T-helper 1 cell treated with Interleukin-12 subunit alpha and Interleukin-12 subunit beta and Interleukin-4 antibody, amounts not matched to agents 30 ng/mL and 1 ng/mL, for 36 hours (primary cell): ENCODE data around the gene PAH. TPM values are rescaled to one million over a fixed set of nuclear protein-coding genes. Genes with fewer than 3 reads are reported as not detected.
"Not testable (repeated sequence)": the region's sequence is repeated elsewhere in the genome, so short reads cannot be mapped to it uniquely, and the experiment has no call there.

Experiments
- intact Hi-C: fragments of 100-400 bp; cut with micrococcal nuclease; formaldehyde crosslinking; loops from one replicate; pipeline ENCODE4 v1.15.1; 2024
- total RNA-seq: library from RNA; stranded (reverse); gene quantifications from 2 replicates; pipeline ENCODE4 v1.2.3, GENCODE V29; 2022

PAH gene
- total RNA-seq, 1 donor from 2014 or later: not detected

DNA sequence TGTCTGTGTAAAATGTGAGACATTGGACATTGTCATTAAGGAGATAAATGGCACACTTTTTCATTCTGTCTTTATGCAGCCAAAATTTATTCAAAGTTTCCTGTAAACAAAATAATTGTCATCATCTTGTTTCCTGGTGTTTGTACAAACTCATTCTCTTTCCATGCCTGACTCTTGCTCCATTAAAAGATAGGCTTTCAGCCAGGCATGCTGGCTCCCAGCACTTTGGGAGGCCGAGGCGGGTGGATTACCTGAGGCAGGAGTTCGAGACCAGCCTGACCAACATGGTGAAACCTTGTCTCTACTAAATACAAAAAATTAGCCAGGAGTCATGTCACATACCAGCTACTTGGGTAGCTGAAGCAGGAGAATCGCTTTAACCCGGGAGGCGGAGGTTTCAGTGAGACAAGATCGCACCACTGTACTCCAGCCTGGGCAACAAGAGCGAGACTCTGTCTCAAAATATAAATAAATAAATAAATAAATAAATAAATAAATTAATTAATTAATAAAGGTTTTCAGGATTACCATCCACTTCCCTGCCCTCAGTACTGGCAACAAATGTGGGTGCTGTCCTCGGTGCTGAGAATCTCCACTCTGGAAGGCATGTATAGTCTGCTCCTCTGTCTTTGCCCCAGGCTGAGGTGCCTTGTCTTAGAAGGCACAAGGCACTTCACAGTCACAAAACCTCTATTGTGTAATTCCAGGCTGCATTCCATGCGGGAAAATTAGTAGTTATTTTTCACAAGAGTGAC lies 83.2 kb downstream of the PAH start:
- intact Hi-C loops: no loop called here

DNA sequence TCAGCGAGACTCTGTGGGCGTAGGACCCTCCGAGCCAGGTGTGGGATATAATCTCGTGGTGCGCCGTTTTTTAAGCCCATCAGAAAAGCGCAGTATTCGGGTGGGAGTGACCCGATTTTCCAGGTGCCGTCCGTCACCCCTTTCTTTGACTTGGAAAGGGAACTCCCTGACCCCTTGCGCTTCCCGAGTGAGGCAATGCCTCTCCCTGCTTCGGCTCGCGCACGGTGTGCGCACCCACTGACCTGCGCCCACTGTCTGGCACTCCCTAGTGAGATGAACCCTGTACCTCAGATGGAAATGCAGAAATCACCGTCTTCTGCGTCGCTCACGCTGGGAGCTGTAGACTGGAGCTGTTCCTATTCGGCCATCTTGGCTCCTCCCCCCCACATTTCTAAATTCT lies 84.2 kb downstream of the PAH start:
- intact Hi-C loops: not testable (repeated sequence)

DNA sequence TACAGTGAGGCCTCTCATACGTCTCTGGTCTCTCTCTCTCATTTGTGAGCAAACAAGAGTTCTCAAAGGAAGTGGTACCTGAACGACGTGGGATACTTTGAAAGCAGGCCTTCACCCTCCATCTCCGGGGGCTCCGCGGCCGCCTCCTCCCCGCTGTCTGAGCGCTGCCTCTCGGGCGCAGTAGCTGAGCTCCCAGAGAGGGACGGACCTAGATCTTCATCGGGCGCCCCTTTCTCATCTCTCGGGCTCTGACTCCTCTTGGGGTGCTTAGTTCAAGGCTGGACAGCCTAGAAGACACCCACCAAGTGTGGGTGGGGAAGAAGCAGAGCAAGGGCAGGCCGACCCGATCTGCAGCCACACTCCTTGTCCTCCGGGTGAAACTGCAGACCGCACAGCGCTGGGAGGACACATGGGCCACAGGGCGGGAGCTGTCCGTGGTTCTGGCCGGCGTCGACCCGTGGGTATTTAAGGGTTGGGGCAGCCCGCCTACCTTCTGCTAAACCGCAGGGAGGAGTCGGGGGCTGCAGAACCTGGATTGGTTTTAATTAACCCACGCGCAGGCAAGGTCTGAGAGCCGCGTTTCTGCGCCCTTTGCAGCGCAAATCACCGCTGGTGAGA lies 92.7 kb downstream of the PAH start:
- intact Hi-C loops: no loop called here

DNA sequence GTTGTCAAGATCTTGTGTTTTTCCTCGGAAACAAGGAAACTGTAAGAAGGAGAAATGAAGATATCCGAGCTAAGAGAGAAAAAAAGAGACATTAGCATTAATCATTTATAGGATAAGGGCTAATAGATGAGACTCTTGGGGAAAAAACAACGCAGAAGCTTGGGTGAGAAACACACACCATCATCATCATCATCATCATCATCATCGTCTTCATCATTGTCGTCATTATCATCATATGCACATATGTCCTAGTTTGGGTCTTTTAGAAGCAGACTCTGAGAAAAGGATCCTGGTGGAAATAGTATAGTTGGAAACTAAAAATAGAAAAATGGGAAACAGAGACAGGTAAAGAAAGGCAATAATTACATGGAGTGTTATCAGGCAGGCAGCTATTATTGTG lies 95.9 kb downstream of the PAH start:
- intact Hi-C loops: no loop called here

DNA sequence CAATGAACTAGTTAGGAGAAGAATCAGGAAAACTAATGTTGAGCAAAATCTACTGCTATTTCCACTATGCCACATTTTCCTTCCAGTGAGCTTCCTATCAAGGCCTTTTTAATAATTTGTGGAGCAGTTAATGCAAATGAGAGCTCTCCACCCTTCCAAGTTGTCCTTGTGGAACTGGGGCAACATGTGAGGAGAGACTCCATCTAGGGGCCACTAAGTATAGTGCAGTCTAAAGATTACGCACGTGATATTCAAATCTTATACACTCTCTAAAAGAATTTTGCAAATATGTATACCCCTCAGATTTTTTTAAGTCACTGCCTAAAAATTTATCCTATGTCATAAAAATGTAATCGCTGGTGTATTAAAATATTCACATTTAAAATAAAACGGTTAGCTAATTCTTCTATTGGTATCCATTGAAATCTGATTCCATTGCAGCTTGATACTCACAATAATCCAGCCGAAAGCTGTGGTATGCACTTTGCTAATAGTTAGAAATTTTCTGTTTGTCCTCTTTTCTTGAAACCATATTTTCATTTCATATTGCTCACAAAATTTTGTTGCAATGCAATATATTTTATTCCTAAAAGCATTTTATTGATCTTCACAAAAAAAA lies 100.1 kb downstream of the PAH start:
- intact Hi-C loops: loop anchor here (1.0 to 2.0 kb wide), 3 partner anchors 646 to 900 kb away; no protein-coding TSS in a partner anchor

DNA sequence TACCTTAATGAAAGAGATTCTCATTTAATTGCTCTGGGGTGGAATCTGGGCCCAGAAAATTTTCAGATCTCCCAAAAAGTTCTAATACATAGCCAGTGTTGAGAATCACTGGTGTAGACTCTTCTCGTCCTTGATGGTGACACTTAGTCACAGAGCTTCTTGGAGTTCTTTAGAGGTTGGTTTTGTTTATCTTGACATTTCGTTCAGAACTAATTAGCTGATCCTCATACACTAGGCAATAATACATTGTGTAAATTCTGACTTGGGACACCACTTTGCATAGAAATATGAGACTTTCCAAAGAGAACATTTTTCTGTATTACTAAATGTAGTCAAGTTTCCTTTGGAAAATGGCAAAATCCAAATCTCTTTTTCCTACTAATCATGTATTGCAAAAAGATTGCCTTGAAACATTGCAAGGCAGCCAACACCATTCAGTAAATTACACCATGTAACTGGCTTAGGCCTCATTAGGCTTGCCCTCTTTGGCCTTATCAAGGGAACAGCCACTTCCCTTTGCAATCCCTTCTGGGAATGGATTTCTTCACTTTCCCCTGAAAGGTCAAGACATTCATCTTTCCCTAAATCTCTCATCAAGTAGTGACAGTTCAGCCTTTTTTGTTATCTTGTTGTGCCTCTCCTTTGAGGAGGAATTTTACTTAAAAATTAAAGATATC lies 102.2 kb downstream of the PAH start:
- intact Hi-C loops: loop anchor here (5.0 kb wide), 1 partner anchor 513 kb away; no protein-coding TSS in a partner anchor

DNA sequence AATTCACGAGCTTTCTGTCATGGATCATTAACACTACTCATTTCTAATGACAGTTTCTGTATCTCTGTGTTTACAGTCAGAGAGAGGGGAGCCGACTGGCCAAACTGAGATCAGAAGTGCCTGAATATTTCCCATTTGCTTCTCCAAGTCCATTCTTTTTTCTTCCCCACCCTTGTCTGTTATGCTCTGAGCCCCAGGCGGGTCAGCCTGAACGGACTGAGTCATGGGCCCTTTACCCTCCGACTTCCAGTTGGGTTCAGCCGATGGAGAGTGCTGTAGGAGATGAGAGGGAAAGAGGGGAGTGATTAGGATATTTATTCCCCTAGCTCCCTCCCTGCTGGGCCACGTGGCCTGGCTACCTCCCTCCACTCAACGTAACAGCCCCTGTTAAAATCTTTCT lies 104.7 kb downstream of the PAH start:
- intact Hi-C loops: loop anchor here (5.0 kb wide), 1 partner anchor 510 kb away; no protein-coding TSS in a partner anchor

DNA sequence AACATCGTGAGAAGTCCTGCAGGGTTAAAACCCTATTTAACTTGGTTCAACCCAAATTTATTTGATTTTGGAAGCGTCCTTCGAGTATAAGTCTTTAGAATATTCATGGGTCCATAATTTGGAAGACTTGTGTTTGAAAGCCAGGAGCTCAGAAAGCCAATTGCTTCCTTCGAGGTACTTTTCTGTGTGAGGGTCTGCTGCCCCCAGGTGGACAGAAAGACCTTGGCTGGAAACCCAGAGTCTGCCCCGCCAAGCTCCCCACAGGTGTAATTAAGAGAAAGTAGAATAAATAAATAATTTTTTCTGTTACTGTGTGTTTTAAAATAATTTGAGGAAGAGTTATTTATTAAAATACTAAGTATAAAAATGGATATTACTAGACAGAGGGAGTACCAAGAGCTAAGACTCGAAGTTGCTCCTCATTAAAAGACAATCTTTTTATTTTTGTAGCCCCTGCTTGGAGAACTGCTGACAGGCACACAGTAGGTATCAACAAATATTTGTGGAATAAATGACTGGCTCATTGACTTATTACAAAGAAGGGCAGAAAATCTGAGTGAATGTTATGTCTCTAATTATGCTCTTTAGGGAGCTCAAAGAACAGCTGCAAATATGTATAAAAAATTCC lies 105.8 kb downstream of the PAH start:
- intact Hi-C loops: loop anchor here (5.0 kb wide), 1 partner anchor 509 kb away; no protein-coding TSS in a partner anchor

DNA sequence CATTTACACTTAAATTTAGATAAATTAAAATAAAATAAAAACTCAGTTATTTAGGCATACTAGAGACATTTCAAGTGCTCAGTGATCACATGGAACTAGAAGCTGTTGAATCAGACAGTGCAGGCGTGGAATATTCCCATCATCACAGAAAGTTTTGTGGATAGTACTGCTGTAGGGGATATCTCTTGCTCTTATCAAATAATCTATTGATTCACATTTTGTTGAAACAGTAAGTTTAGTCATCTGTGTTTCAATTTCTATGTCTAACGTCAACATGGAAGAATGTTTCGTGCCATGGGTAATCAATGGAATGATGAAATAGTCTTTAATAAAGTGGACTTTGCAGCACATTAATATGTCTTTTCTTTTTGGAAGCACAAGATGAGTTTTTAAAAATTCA lies 108.6 kb downstream of the PAH start:
- intact Hi-C loops: no loop called here

DNA sequence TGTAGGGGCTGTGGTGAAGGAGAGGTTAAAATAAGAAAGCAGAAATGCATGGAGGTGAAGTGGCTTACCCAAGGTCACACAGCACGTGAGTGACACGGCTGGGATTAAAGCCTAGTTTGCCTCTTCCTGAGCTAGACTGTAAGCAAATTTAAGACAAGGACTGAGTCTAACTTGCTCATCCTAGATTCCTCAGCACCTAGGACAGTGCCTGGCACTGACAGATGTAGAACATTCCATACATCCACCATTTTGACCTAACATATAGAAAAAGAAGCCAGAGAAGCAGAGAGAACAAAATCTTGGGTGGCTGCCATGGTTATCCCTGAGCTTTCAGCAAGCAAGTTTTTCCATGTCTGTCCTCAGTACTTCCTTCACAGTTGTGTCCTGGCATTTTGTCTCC lies 110.5 kb downstream of the PAH start:
- intact Hi-C loops: no loop called here

DNA sequence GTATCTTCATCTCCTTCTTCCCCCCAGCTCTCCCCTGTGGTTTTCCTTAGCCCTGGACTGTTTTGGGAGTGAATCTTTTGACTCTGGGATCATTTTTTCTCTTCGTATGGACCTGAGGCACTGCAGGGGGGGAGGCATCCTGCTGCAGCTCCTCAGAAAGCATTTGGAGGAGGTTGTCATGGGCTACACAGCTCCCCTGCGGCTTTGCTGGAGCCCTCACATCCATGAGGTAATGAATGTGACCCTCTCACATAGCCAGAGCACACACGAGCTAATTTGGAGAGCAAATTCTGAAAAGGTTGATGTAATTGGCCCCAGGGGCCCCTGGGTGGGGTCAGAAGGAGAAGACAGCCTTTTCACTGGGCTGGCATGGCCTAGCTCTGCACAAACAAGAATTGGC lies 110.9 kb downstream of the PAH start:
- intact Hi-C loops: no loop called here

DNA sequence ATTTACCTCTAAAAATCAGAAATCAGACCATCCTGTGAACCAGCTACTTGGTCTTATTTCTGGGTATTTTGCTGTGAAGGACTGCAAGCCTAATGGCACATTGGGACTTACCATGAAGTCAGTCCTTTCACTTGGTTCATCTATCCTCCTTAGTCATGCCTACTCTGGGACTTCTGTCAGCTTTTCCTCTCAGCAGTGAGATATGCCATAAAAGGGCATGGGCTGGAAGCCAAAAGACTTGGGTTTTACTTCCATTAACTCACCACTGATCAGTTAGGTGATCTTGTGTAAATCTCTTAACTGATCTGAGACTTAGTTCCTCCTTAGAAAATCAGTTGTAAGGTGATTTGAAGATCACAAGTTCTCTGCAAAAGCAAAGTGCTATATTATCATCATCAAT lies 116.5 kb downstream of the PAH start:
- intact Hi-C loops: no loop called here

DNA sequence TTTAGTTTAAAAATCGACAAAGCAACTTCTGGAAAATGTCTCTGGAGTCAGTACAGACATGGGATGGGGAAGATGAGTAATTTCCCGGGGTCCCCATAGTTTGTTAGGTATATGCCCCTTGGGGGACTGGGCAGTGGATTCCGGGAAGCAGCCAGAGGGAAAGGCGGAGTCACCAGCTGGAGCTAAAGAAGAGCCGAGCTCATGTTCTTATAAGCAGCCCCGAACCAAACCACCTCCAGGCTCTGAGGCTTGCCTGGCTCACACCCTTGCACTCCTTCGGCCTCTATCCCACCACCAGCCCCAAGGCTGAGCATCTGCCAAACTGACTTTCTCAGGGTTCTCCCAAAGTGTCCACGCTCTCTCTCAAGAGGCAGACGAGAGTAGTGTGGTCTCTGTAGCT lies 117.8 kb downstream of the PAH start:
- intact Hi-C loops: no loop called here

DNA sequence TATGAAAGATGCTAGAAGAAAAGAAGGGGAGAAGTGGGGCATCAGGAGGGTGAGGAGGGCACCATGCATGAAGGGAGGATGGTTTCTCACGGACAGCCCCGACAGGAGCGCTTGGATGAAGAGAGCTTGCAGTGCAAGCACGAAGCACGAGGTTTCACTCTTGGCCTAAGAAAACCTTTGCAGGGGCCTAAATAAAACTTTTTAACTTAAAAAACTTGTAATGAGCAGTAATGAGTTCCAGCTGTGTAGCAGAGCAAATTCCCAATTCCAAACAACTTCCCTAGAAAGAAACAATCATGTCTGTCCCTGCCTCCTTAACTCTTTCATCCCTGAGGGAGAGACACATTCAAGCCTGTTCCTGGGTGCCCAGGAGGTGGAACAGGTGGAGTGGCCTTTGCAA lies 119.5 kb downstream of the PAH start:
- intact Hi-C loops: no loop called here

DNA sequence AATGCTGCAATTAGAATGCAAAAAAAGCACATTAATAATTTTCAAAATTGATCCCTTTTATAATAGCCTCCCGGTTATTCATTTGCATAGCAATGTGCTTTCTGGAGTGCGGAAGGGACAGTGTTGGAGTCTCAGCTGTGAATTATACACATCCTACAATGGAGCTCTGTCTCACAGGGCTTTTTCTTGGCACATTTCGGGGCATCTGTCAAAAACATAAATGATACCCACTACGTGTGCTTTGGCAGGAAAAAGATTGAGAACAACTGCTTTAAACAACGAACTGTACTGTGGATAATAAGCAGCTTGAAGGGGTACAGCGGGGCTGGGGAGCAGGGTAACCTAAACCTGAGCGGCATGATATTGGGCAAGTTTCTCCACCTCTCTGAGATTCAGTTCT lies 123.1 kb downstream of the PAH start:
- intact Hi-C loops: no loop called here

Other genes starting within 250 kb of the PAH start
- not detected in 2 replicates for gene ASCL1, start 40.4 kb upstream of the PAH start, total RNA-seq